Mucosa of descending colon (tissue), 3 donors: Measurements from ENCODE around the gene ST3GAL3. TPM values are rescaled to one million over a fixed set of nuclear protein-coding genes. Genes with fewer than 3 reads are reported as not detected.

Experiments
- ATAC-seq: fragments of 200-7000 bp; cut with Tn5 transposase; one replicate; pipeline ENCODE4 v1.9.1; 2020; ENCODE audit warnings: mild to moderate bottlenecking, moderate library complexity
- DNase-seq, 3 donors: peaks; one replicate each; pipeline ENCODE4 v3.0.0-alpha.2; 2020
- H3K36me3 ChIP-seq: fragments of 200-600 bp; one replicate; pipeline ENCODE4 v1.8.0; 2021; ENCODE audit warnings: low read depth, mild to moderate bottlenecking
- H3K4me1 ChIP-seq: fragments of 200-600 bp; one replicate; pipeline ENCODE4 v1.8.0; 2021; ENCODE audit warnings: low read depth, mild to moderate bottlenecking
- H3K4me3 ChIP-seq: fragments of 200-600 bp; one replicate; pipeline ENCODE4 v1.8.0; 2021; ENCODE audit warnings: mild to moderate bottlenecking
- H3K9me3 ChIP-seq: fragments of 200-600 bp; one replicate; pipeline ENCODE4 v1.8.0; 2021; ENCODE audit warnings: mild to moderate bottlenecking
- intact Hi-C, 2 donors: fragments of 100-400 bp; cut with DNase I in 1 of 2; cut with micrococcal nuclease in 1 of 2; formaldehyde crosslinking; loops; one replicate each; pipeline versions ENCODE4 v1.11.0 to v1.11.1; 2022; cut with DNase I, micrococcal nuclease
- total RNA-seq, 3 donors: library from RNA; stranded (reverse); fragmentation: NEBNext Ultra II Directional in 2 of 3; extraction: Animal tissue kit (Norgen Biotek cat#: 25700) in 2 of 3; gene quantifications; one replicate each; pipeline versions ENCODE4 v1.2.1 to v1.2.4, GENCODE V29; 2021 to 2023
- TF ChIP-seq, protein P1 (sequence below): fragments of 200-600 bp; IDR thresholded peaks from one replicate; pipeline ENCODE4 v1.8.0; 2022; ENCODE audit warnings: antibody characterized with exemption, mild to moderate bottlenecking
- donor health status: DM: no; HTN: no; CAD: no; lungs with moderate emphysema.
- donor health status: DM: no; HTN: no; CAD: no.
- donor health status: DM: no; HTN: yes; CAD: no.

Gene ST3GAL3
- total RNA-seq, 3 donors from 2014 or later, result 9.5 to 26.3 (median 18.2) TPM

DNA sequence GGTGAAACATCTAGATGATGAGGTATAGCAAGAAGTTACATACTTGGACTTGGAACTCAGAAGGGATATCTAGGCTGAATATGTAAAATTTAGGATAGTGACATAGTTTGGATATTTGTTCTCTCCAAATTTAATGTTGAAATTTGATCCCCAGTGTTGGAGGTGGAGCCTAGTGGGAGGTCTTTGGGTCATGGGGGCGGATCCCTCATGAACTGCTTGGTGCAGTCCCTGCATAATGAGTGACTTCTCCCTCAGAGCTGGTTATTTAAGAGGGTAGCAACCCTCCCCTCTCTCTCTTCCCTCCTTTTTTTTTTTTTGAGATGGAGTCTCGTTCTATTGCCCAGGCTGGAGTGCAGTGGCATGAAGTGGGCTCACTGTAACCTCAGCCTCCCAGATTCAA lies 15.5 kb downstream of the ST3GAL3 start:
- no peak for ATAC-seq
- Histone ChIP-seq H3K4me3 (no peak overlapping the region), H3K36me3 (no peaks in the 10 kb centered on the region), H3K4me1 (no peaks in the 10 kb centered on the region), H3K9me3 (no peaks in the 10 kb centered on the region)
- intact Hi-C loops, result no loop called here
- TF ChIP-seq, protein P1, sequence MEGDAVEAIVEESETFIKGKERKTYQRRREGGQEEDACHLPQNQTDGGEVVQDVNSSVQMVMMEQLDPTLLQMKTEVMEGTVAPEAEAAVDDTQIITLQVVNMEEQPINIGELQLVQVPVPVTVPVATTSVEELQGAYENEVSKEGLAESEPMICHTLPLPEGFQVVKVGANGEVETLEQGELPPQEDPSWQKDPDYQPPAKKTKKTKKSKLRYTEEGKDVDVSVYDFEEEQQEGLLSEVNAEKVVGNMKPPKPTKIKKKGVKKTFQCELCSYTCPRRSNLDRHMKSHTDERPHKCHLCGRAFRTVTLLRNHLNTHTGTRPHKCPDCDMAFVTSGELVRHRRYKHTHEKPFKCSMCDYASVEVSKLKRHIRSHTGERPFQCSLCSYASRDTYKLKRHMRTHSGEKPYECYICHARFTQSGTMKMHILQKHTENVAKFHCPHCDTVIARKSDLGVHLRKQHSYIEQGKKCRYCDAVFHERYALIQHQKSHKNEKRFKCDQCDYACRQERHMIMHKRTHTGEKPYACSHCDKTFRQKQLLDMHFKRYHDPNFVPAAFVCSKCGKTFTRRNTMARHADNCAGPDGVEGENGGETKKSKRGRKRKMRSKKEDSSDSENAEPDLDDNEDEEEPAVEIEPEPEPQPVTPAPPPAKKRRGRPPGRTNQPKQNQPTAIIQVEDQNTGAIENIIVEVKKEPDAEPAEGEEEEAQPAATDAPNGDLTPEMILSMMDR, result no peak
- DNase-seq, result no peak

DNA sequence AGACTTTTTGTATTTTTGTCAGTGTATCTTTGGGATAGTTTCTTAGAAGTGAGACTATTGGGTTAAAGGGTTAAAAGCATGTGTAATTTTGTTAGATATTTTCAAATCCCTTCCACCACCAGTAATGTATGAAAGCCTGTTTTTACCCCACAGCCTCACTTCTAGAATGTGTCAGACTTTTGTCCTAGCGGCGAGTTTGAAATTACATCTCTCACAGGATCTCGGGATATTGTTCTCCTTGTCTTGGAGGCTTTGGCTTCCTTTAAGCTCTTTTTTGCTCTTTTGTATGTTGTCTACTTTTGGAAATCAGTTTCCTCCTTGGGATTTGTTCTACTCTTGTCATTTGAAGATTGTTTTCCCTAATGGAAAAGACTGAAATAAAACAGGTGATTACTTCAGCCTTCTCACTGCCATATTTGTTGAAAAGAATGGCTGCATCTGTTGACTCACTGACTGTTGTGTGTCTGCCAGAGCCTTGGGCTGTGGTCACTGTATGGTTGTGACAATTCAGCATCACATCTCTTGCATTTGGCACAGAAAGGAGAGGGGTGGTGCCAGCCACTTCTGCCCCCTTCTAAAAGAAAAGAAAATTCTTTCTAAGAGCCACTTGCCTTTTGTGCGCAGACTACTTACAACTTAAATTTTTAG lies 22.6 kb downstream of the ST3GAL3 start:
- H3K4me3 ChIP-seq, result no peak overlapping the region
- no peak for DNase-seq
- no peaks in the 10 kb centered on the region for H3K9me3 ChIP-seq
- H3K36me3 ChIP-seq, result no peaks in the 10 kb centered on the region
- no peaks in the 10 kb centered on the region for H3K4me1 ChIP-seq
- TF ChIP-seq, protein P1, result no peak
- no peak for ATAC-seq
- intact Hi-C loops, result no loop called here

DNA sequence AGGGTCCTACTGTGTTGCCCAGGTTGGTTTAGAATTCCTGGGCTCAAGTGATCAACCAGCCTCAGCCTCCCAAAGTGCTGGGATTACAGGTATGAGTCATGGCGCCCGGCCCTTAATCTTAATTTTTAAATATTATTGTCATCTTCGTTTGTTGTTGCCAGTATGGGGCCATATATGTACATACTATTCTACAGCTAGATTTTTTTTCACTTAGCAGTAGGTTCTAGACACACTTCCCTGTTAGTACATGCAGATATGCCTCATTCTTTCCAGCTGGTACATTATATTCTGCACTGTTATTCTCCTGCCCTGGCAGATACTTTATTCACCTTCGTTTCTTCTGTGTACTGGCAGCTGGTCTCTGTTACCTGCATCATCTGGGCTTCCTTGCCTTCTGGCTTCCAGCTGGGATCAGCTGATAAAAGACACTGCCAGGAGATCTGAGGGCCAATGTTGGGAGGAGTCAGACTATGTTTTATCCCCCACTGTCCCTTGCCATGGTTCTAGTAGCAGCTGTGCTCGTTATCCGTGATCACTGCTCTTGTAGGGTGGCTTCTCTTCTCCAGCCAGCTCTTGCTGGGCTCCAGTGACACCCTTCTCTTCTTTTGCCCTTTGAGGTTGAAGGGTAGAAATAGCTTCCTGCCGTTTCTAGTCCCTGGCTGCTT lies 24.7 kb downstream of the ST3GAL3 start:
- H3K4me1 ChIP-seq, result no peaks in the 10 kb centered on the region
- no peaks in the 10 kb centered on the region for H3K9me3 ChIP-seq
- TF ChIP-seq, protein P1, result no peak
- H3K4me3 ChIP-seq, result no peak overlapping the region
- no peaks in the 10 kb centered on the region for H3K36me3 ChIP-seq
- ATAC-seq, result no peak
- no peak for DNase-seq
- intact Hi-C loops, result no loop called here

DNA sequence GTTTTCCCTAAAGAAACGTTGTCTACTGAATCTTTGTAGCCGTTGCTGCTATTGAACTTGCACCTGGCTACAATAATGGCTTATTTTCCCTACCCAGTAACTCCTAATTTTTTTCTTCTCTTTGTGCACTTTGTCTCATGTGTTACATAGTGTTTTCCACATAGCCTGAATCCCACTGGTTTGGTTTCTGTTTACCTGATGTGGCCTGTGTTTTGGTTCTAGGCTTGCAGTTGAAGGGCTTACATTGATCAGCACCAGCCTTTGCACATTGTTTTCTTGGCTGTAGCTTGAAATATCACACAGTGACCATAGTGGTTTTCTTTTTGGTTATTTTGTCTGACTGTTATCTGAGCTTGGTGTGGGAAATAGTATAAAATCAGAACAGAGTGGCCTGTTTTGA lies 29.5 kb downstream of the ST3GAL3 start:
- H3K9me3 ChIP-seq, result no peaks in the 10 kb centered on the region
- TF ChIP-seq, protein P1, result no peak
- no peaks in the 10 kb centered on the region for H3K36me3 ChIP-seq
- intact Hi-C loops, result no loop called here
- H3K4me3 ChIP-seq, result no peak overlapping the region
- no peak for DNase-seq
- no peaks in the 10 kb centered on the region for H3K4me1 ChIP-seq
- no peak for ATAC-seq

DNA sequence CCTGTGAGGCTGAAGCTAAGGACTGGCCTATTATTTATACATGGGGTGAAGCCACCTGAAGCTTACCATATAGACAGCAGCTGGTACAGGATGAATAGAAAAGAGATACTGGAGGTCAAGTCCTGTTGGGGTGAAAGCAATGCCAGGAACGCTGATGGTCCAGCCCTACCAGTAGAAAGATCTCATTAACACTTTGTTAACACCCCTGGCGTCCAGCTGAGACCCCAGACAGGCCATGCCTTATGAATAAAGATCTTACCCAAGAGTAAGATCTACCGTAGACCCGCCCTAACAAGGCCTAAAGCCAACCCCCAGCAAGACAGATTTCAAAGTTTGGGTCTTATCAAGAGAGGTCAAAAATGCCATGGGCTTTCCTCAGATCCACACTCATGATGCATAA lies 34.7 kb downstream of the ST3GAL3 start:
- Histone ChIP-seq H3K4me1 (no peaks in the 10 kb centered on the region), H3K9me3 (no peaks in the 10 kb centered on the region), H3K4me3 (no peak overlapping the region), H3K36me3 (no peaks in the 10 kb centered on the region)
- TF ChIP-seq, protein P1, result no peak
- DNase-seq (no peak), ATAC-seq (no peak)
- intact Hi-C loops, result no loop called here
